ENCODE measurements around the gene AKR1B15.

DNA sequence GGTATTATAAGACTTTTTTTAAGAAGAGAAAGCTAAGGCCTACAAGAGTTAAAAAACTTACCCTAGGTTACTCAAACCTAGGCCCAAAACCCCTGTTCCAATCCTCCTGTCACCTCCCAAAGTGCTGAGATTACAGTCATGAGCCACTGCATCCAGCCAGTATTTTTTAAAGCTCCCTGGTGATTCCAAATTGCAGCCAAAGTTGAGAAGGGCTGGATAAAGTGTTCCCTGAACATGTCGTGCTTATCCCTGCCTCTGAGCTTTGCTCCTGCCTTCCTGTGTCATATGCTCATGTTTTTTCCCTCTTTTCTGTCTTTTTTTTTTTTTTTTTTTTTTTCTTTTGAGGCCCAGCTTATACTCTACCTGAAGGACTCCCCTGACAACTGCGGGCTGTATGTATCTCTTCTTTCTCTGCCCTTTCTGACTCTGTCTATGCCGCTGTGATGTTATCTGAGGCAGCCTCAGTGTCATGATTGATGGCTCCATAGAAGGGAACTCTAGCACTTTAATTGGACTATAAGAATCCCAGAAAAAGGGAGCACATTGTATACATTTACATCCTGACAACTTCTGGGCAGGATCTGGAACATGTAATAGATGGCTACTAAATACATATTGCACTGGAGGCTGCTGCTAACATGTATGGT is 13.5 kb upstream of the AKR1B15 start:
- TF ChIP-seq POLR2A (IDR thresholded peaks at IDR 0.05): no peak
- TF ChIP-seq, protein P1, sequence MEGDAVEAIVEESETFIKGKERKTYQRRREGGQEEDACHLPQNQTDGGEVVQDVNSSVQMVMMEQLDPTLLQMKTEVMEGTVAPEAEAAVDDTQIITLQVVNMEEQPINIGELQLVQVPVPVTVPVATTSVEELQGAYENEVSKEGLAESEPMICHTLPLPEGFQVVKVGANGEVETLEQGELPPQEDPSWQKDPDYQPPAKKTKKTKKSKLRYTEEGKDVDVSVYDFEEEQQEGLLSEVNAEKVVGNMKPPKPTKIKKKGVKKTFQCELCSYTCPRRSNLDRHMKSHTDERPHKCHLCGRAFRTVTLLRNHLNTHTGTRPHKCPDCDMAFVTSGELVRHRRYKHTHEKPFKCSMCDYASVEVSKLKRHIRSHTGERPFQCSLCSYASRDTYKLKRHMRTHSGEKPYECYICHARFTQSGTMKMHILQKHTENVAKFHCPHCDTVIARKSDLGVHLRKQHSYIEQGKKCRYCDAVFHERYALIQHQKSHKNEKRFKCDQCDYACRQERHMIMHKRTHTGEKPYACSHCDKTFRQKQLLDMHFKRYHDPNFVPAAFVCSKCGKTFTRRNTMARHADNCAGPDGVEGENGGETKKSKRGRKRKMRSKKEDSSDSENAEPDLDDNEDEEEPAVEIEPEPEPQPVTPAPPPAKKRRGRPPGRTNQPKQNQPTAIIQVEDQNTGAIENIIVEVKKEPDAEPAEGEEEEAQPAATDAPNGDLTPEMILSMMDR (IDR thresholded peaks at IDR 0.05): no peak

All from lower leg skin (tissue), 3 donors.